GM23338 (cell line): ENCODE results near the gene ELN. TPM values are rescaled to one million over a fixed set of nuclear protein-coding genes. Genes with fewer than 3 reads are reported as not detected.

Experiments
- ATAC-seq: fragments of 200-7000 bp; cut with Tn5 transposase; 3 replicates; pipeline ENCODE4 v1.9.1; 2020
- DNase-seq: peaks from one replicate; pipeline ENCODE4 v3.0.0-alpha.2; 2015; ENCODE audit warnings: low spot score
- H2AFZ ChIP-seq: fragments of 200-600 bp; sonication (generic); 2 replicates; pipeline ENCODE4 v1.8.0; 2016; ENCODE audit warnings: antibody characterized with exemption, mild to moderate bottlenecking, moderate library complexity
- H3F3A ChIP-seq: fragments of 200-600 bp; sonication (generic); replicated peaks from 2 replicates; pipeline ENCODE4 v1.8.0; 2017; ENCODE audit warnings: antibody characterized with exemption, mixed run types, low read depth
- H3K27ac ChIP-seq: fragments of 200-600 bp; sonication (generic); 2 replicates; pipeline ENCODE4 v1.6.1; 2016; ENCODE audit warnings: low read depth
- H3K27me3 ChIP-seq: fragments of 200-600 bp; sonication (generic); 2 replicates; pipeline ENCODE4 v1.8.0; 2016; ENCODE audit warnings: mild to moderate bottlenecking, mixed run types, moderate library complexity; ENCODE audit not compliant: insufficient read depth
- H3K36me3 ChIP-seq: fragments of 200-600 bp; sonication (generic); 2 replicates; pipeline ENCODE4 v1.8.0; 2016; ENCODE audit warnings: mild to moderate bottlenecking; ENCODE audit not compliant: insufficient read depth
- H3K4me1 ChIP-seq: fragments of 200-600 bp; sonication (generic); 2 replicates; pipeline ENCODE4 v1.8.0; 2016; ENCODE audit warnings: mild to moderate bottlenecking, moderate library complexity; ENCODE audit not compliant: insufficient read depth
- H3K4me2 ChIP-seq: fragments of 200-600 bp; sonication (generic); 2 replicates; pipeline ENCODE4 v1.7.1; 2017; ENCODE audit warnings: mixed run types
- H3K4me3 ChIP-seq: fragments of 200-600 bp; sonication (generic); 2 replicates; pipeline ENCODE4 v1.6.1; 2016; ENCODE audit warnings: mixed run types
- H3K79me2 ChIP-seq: fragments of 200-600 bp; sonication (generic); replicated peaks from 2 replicates; pipeline ENCODE4 v1.8.0; 2017; ENCODE audit warnings: mild to moderate bottlenecking; ENCODE audit not compliant: insufficient read depth
- H3K9me2 ChIP-seq: fragments of 200-600 bp; sonication (generic); 2 replicates; pipeline ENCODE4 v1.8.0; 2017; ENCODE audit not compliant: insufficient read depth
- H4K20me1 ChIP-seq: fragments of 200-600 bp; sonication (generic); replicated peaks from 2 replicates; pipeline ENCODE4 v1.8.0; 2017; ENCODE audit warnings: mild to moderate bottlenecking; ENCODE audit not compliant: insufficient read depth
- H3K27ac Mint-ChIP-seq: 2 replicates; pipeline ENCODE4 v1.8.0; 2020; ENCODE audit warnings: inconsistent platforms, mild to moderate bottlenecking, moderate library complexity, mixed read lengths
- H3K27me3 Mint-ChIP-seq: 3 replicates; pipeline ENCODE4 v1.8.0; 2022; ENCODE audit warnings: low read depth, mild to moderate bottlenecking, moderate library complexity, mixed read lengths, inconsistent platforms; ENCODE audit not compliant: insufficient read depth, poor library complexity
- H3K36me3 Mint-ChIP-seq: 3 replicates; pipeline ENCODE4 v1.8.0; 2021; ENCODE audit warnings: low read depth, mild to moderate bottlenecking, inconsistent platforms, moderate library complexity, mixed read lengths
- H3K4me1 Mint-ChIP-seq: 3 replicates; pipeline ENCODE4 v1.8.0; 2020; ENCODE audit warnings: mild to moderate bottlenecking, inconsistent platforms, mixed read lengths
- H3K4me3 Mint-ChIP-seq: 3 replicates; pipeline ENCODE4 v1.8.0; 2021; ENCODE audit warnings: moderate library complexity, mild to moderate bottlenecking, inconsistent platforms, mixed read lengths
- H3K9me3 Mint-ChIP-seq: 3 replicates; pipeline ENCODE4 v1.8.0; 2020; ENCODE audit warnings: moderate library complexity, mild to moderate bottlenecking, inconsistent platforms, mixed read lengths
- CREB1 ChIP-seq: fragments of 250-450 bp; sonication (Bioruptor Pico); IDR thresholded peaks from 2 replicates; pipeline ENCODE4 v1.5.0; 2020; ENCODE audit warnings: low read depth, mild to moderate bottlenecking, moderate library complexity
- ETS1 ChIP-seq: IDR thresholded peaks from 2 replicates; pipeline ENCODE4 v1.6.1; 2016; ENCODE audit warnings: antibody characterized with exemption
- EZH2 ChIP-seq: fragments of 200-600 bp; sonication (generic); IDR thresholded peaks from one replicate; pipeline ENCODE4 v1.8.0; 2017; ENCODE audit warnings: antibody characterized with exemption, mild to moderate bottlenecking, low read depth; ENCODE audit not compliant: unreplicated experiment
- JUNB ChIP-seq: IDR thresholded peaks from one replicate; pipeline ENCODE4 v1.6.1; 2016; ENCODE audit warnings: antibody characterized with exemption; ENCODE audit not compliant: unreplicated experiment
- NANOG ChIP-seq: IDR thresholded peaks from 2 replicates; pipeline ENCODE4 v1.6.1; 2016; ENCODE audit warnings: antibody characterized with exemption, borderline replicate concordance
- POLR2AphosphoS5 ChIP-seq: IDR thresholded peaks from 2 replicates; pipeline ENCODE4 v1.6.1; 2016; ENCODE audit warnings: antibody characterized with exemption, low read depth
- STAT1 ChIP-seq: IDR thresholded peaks from one replicate; pipeline ENCODE4 v1.6.1; 2016; ENCODE audit warnings: antibody characterized with exemption; ENCODE audit not compliant: unreplicated experiment
- ZNF331 ChIP-seq: fragments of 250-450 bp; sonication (Bioruptor Pico); IDR thresholded peaks from 2 replicates; pipeline ENCODE4 v1.5.0; 2020; ENCODE audit warnings: low read depth, mild to moderate bottlenecking, moderate library complexity
- ZNF462 ChIP-seq: fragments of 250-450 bp; sonication (Bioruptor Pico); IDR thresholded peaks from 2 replicates; pipeline ENCODE4 v1.5.0; 2020; ENCODE audit warnings: mild to moderate bottlenecking, moderate library complexity
- polyA plus RNA-seq: library from polyadenylated mRNA; unstranded; fragments of >200 nt; fragmentation: Nextera tagmentation; extraction: Ambion mirVana; gene quantifications from 2 replicates; pipeline ENCODE4 v1.2.1, GENCODE V29; 2016
- total RNA-seq: library from RNA; depleted of rRNA; stranded (reverse); fragments of >200 nt; shearing (Covaris generic); gene quantifications from 2 replicates; pipeline ENCODE4 v1.2.3, GENCODE V29; 2014
- TF ChIP-seq, protein P1 (sequence below): IDR thresholded peaks from one replicate; pipeline ENCODE4 v1.6.1; 2018; ENCODE audit warnings: antibody characterized with exemption; ENCODE audit not compliant: unreplicated experiment

The ELN gene
- total and polyA plus RNA-seq, 2 experiments from 2014 or later = 1.1 to 5.6 TPM

DNA sequence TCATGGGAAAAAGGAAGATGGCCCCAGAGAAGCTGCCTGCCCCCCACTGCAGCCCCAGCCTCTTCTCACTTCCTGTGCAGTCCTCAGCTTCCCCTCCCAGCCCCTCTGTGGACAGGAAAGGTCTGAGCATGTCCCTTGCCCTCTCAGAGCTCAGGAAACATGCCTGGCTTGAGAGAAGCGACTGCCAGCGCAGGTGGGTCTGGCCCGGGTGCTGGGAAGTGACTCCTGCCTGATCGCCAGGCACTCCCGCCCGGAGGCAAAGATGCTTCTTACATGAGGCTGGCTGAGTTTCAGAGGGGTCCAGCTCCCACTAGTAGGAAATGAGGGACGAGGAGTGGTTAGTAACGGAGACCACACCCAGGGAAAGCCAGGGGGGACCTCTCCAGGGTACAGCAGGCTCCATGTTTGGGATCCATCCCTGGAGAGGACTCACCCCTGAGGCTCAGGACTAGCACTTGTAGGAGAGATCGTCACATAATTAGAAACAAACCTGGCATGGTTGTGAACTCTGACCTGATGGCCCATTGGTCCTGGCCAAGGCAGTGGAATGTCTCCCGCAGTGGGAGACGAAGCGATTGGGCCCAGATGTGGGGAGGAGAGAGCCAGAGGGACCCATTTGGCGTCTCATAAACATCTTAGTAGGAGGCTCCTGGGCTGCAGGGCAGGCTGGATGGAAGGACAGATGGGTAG lies 12.3 kb downstream of the ELN start:
- no peaks in the 10 kb centered on the region for H3K36me3 ChIP-seq
- H3K4me2 ChIP-seq = no peak overlapping the region
- H3K27me3 ChIP-seq = no peaks in the 10 kb centered on the region
- Mint-ChIP-seq H3K4me1 (peaks cover 33% of the 10 kb centered on the region; the same call in 2 of the 3 replicates), H3K27ac (no peak overlapping the region), H3K27me3 (peaks cover 12% of the 10 kb centered on the region), H3K4me3 (no peak overlapping the region), H3K9me3 (no peaks in the 10 kb centered on the region), H3K36me3 (no peaks in the 10 kb centered on the region)
- H4K20me1 ChIP-seq = no peaks in the 10 kb centered on the region
- H3F3A ChIP-seq = no peaks in the 10 kb centered on the region
- peaks cover 4% of the 10 kb centered on the region; the same call in 1 of the 2 replicates for H3K4me1 ChIP-seq
- no peak overlapping the region for H3K27ac ChIP-seq
- TF ChIP-seq, protein P1, sequence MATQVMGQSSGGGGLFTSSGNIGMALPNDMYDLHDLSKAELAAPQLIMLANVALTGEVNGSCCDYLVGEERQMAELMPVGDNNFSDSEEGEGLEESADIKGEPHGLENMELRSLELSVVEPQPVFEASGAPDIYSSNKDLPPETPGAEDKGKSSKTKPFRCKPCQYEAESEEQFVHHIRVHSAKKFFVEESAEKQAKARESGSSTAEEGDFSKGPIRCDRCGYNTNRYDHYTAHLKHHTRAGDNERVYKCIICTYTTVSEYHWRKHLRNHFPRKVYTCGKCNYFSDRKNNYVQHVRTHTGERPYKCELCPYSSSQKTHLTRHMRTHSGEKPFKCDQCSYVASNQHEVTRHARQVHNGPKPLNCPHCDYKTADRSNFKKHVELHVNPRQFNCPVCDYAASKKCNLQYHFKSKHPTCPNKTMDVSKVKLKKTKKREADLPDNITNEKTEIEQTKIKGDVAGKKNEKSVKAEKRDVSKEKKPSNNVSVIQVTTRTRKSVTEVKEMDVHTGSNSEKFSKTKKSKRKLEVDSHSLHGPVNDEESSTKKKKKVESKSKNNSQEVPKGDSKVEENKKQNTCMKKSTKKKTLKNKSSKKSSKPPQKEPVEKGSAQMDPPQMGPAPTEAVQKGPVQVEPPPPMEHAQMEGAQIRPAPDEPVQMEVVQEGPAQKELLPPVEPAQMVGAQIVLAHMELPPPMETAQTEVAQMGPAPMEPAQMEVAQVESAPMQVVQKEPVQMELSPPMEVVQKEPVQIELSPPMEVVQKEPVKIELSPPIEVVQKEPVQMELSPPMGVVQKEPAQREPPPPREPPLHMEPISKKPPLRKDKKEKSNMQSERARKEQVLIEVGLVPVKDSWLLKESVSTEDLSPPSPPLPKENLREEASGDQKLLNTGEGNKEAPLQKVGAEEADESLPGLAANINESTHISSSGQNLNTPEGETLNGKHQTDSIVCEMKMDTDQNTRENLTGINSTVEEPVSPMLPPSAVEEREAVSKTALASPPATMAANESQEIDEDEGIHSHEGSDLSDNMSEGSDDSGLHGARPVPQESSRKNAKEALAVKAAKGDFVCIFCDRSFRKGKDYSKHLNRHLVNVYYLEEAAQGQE = no peak
- TF ChIP-seq EZH2 (no peak), CREB1 (CRISPR knock-in tag) (no peak), POLR2AphosphoS5 (no peak), ZNF331 (CRISPR knock-in tag) (no peak), NANOG (no peak), ETS1 (no peak), JUNB (no peak), ZNF462 (no peak), STAT1 (no peak)
- no peak overlapping the region for H2AFZ ChIP-seq
- H3K4me3 ChIP-seq = no peak overlapping the region
- H3K9me2 ChIP-seq = no peaks in the 10 kb centered on the region
- no peaks in the 10 kb centered on the region for H3K79me2 ChIP-seq
- ATAC-seq (no peak), DNase-seq (no peak)
